Glutamatergic neuron (in vitro differentiated cells): ENCODE measurements around the gene DISP2. TPM values are rescaled to one million over a fixed set of nuclear protein-coding genes. Genes with fewer than 3 reads are reported as not detected.

ENCODE experiments used
- DNase-seq: peaks from one replicate; pipeline ENCODE4 v3.0.0; 2022
- H3K27ac Mint-ChIP-seq: one replicate; pipeline ENCODE4 v1.8.0; 2020; ENCODE audit warnings: mild to moderate bottlenecking, mixed read lengths, inconsistent platforms; ENCODE audit not compliant: unreplicated experiment
- H3K27me3 Mint-ChIP-seq: one replicate; pipeline ENCODE4 v1.8.0; 2020; ENCODE audit warnings: mild to moderate bottlenecking, moderate library complexity, mixed read lengths, inconsistent platforms; ENCODE audit not compliant: unreplicated experiment
- H3K36me3 Mint-ChIP-seq: one replicate; pipeline ENCODE4 v1.8.0; 2020; ENCODE audit warnings: mild to moderate bottlenecking, mixed read lengths, inconsistent platforms; ENCODE audit not compliant: unreplicated experiment
- H3K4me1 Mint-ChIP-seq: one replicate; pipeline ENCODE4 v1.8.0; 2020; ENCODE audit warnings: mild to moderate bottlenecking, low read depth, mixed read lengths, inconsistent platforms; ENCODE audit not compliant: unreplicated experiment
- H3K4me3 Mint-ChIP-seq: one replicate; pipeline ENCODE4 v1.8.0; 2020; ENCODE audit warnings: mild to moderate bottlenecking, mixed read lengths, inconsistent platforms; ENCODE audit not compliant: unreplicated experiment
- H3K9me3 Mint-ChIP-seq: one replicate; pipeline ENCODE4 v1.8.0; 2020; ENCODE audit warnings: mild to moderate bottlenecking, moderate library complexity, mixed read lengths, inconsistent platforms; ENCODE audit not compliant: unreplicated experiment
- total RNA-seq: library from RNA; stranded (reverse); fragmentation: NEBNext Ultra II Directional; extraction: Animal tissue kit (Norgen Biotek cat#: 25700); gene quantifications from one replicate; pipeline ENCODE4 v1.2.1, GENCODE V29; 2021; ENCODE audit not compliant: unreplicated experiment
- TF ChIP-seq, protein P1 (sequence below): fragments of 200-600 bp; sonication (generic); IDR thresholded peaks from one replicate; pipeline ENCODE4 v1.5.0; 2021; ENCODE audit not compliant: partially characterized antibody, unreplicated experiment

The DISP2 gene
- total RNA-seq, 1 donor from 2014 or later, result 44.3 TPM

DNA sequence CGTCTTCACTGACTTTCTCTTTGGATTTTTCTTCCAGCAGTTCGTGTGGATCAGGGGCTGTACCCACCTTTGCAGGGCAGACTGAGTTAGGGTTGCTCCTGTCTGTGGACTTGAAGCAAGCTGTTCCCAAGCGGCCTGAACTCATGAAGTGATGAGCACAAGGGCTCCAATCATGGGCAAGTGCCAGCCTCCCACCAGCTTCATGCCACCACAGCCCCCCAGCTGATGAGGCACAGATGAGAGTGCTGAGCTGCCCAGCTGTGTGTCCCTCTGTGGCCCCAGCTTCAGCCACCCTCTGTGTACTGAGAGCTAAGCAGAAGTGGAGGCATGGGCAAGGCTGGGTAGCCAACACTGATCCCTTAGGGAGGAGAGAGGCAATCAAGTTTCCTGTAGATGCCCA, 47.0 kb upstream of the DISP2 start:
- H3K4me3 Mint-ChIP-seq, result no peak overlapping the region
- no peaks in the 10 kb centered on the region for H3K9me3 Mint-ChIP-seq
- no peaks in the 10 kb centered on the region for H3K4me1 Mint-ChIP-seq
- H3K36me3 Mint-ChIP-seq, result no peaks in the 10 kb centered on the region
- TF ChIP-seq, protein P1, sequence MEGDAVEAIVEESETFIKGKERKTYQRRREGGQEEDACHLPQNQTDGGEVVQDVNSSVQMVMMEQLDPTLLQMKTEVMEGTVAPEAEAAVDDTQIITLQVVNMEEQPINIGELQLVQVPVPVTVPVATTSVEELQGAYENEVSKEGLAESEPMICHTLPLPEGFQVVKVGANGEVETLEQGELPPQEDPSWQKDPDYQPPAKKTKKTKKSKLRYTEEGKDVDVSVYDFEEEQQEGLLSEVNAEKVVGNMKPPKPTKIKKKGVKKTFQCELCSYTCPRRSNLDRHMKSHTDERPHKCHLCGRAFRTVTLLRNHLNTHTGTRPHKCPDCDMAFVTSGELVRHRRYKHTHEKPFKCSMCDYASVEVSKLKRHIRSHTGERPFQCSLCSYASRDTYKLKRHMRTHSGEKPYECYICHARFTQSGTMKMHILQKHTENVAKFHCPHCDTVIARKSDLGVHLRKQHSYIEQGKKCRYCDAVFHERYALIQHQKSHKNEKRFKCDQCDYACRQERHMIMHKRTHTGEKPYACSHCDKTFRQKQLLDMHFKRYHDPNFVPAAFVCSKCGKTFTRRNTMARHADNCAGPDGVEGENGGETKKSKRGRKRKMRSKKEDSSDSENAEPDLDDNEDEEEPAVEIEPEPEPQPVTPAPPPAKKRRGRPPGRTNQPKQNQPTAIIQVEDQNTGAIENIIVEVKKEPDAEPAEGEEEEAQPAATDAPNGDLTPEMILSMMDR, result no peak
- H3K27me3 Mint-ChIP-seq, result peaks cover 8% of the 10 kb centered on the region
- no peak for DNase-seq
- no peak overlapping the region for H3K27ac Mint-ChIP-seq

DNA sequence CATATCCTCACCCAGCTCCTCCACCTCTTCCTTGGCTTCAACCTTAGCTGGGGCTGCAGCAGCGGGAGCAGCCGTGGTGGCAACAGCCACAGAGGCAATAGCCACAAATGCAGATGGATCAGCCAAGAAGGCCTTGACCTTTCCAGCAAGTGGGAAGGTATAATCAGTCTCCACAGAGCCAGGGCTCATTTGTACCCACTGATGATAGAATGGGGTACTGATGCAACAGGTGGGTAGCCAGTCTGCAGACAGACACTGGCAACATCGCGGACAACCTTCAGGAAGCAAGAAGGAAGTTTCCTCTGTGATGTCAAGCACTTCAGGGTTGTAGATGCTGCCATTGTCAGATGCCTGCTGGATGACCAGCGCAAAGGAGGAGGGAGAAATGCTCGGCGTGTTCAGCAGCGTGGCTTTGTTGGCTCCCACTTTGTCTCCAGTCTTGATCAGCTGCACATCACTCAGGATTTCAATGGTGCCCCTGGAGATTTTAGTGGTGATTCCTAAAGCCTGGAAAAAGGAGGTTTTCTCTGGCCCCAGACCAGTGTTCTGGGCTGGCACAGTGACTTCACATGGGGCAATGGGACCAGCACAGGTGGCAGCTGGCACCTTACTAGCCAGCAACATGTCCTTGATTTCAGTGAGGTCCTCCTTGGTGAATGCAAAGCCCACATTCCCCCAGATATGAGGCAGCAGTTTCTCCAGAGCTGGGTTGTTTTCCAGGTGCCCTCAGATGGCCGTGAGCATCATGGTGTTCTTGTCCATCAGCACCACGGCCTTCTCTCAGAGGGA, 45.5 kb upstream of the DISP2 start:
- TF ChIP-seq, protein P1, result no peak
- Mint-ChIP-seq H3K36me3 (no peaks in the 10 kb centered on the region), H3K27ac (no peak overlapping the region), H3K27me3 (peaks cover 3% of the 10 kb centered on the region), H3K9me3 (no peaks in the 10 kb centered on the region), H3K4me3 (no peak overlapping the region), H3K4me1 (peaks cover 3% of the 10 kb centered on the region)
- no peak for DNase-seq

DNA sequence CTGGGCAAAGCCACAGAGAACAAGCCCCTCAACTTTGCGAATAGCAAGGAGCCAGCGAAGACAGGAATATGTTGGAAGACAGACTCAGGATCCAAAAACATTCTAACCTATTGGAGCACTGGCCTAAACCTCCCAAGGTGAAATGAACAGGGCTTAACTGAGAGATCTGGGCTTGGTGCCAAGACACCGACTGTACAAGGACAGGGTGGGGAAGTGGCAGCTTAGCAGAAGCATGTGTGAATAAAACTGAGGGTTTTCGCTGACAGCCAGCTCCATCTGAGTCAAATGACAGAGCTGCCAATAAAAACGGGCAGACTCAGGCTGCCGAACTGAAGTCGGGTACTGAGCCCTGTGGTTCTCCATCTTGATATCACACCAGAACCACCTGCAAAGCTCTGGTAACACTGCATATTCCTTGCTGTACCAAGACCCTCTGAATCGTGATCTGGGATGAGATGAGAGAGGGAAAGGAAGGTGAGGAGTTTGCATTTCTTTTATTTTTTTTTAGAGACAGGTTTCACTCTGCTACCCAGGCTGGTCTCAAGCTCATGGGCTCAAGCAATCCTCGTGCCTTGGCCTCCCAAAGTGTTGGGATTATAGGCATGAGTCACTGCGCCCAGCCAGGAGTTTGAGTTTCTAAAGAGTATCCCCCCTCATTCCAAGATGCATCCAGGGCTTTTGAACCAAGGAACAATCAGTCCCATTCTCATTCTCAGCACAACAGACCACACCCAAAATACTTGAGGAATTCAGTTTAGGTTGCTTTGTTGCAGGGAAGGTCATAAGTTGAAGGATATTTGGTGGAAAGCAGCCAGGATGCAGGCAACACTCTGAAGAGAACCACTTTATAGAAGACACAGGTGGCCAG, 44.3 kb upstream of the DISP2 start:
- TF ChIP-seq, protein P1, result no peak
- DNase-seq, result no peak
- H3K4me1 Mint-ChIP-seq, result peaks cover 3% of the 10 kb centered on the region
- no peak overlapping the region for H3K27ac Mint-ChIP-seq
- H3K4me3 Mint-ChIP-seq, result no peak overlapping the region
- H3K27me3 Mint-ChIP-seq, result peaks cover 3% of the 10 kb centered on the region
- H3K9me3 Mint-ChIP-seq, result peaks cover 1% of the 10 kb centered on the region
- no peaks in the 10 kb centered on the region for H3K36me3 Mint-ChIP-seq

DNA sequence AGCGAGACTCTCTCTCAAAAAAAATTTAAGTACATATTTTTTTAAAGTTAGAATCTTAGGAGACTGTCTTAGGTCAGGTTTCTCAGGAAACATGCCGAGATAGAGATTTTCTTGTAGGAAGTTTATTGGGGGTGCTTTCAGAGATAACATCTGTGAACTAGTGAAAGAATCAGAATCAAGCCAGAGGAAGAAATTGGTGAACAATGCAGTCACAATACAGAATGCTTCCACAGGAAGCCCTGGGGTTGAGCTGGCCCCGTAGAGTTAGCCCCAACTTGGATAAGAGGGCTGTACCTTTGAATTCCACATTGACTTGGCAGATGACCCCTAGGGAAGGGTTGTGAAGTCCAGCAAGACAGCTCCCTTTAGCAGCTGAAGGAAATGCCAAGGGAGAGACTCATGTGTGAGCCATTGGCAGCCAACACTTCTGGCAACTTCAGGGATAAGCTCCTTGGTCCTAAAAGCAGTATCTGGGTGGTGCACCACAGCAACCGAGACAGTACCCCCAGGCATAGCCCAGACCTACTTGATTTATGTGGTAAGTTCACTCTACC, 43.2 kb upstream of the DISP2 start:
- H3K36me3 Mint-ChIP-seq, result no peaks in the 10 kb centered on the region
- no peaks in the 10 kb centered on the region for H3K27me3 Mint-ChIP-seq
- TF ChIP-seq, protein P1, result no peak
- peaks cover 1% of the 10 kb centered on the region for H3K9me3 Mint-ChIP-seq
- no peak overlapping the region for H3K4me3 Mint-ChIP-seq
- no peak for DNase-seq
- H3K27ac Mint-ChIP-seq, result no peak overlapping the region
- H3K4me1 Mint-ChIP-seq, result peaks cover 3% of the 10 kb centered on the region
